C1 segment of cervical spinal cord (tissue), 14 donors: ENCODE measurements around the gene MLX.
"Not testable (repeated sequence)": the region's sequence is repeated elsewhere in the genome, so short reads cannot be mapped to it uniquely, and the experiment has no call there.

Source experiments
- DNase-seq, 14 donors: peaks; one replicate each; lab custom pipeline; 2025; lab: John Stamatoyannopoulos, UW

MLX gene

GRCh38 chr17:42578282-42578869 lies 11.5 kb downstream of the MLX start:
- peak in 11 of 14 donors; percentile 8 to 58 (median 36) for DNase-seq

GRCh38 chr17:42579794-42580551 lies 13.1 kb downstream of the MLX start:
- DNase-seq = no peak

DNA sequence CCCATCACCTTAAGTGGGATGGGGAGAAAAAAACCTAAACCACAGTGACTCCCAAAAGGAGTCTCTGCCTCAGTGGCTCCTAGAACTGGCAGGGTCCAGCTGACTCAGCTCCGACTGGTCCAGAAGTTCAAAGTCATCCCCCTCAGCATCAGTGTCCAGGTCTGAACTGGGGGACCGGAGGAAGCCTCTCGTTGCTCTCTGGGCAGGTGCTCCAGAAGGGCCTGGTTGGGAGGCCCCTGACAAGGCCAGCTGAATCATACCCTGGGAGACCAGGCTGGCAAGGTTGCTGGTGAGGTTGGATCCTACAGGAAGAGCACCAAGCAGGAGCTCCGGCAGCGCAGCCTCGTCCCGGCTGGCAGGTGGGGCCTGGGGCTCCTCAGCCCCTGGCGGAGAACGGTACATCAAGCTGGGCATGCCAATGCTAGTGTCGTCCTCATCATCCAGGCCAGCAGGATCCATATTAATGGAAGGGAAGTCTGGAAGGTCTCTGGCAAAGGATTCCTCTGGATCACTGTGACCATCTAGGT lies 14.9 kb downstream of the MLX start:
- DNase-seq = no peak

DNA sequence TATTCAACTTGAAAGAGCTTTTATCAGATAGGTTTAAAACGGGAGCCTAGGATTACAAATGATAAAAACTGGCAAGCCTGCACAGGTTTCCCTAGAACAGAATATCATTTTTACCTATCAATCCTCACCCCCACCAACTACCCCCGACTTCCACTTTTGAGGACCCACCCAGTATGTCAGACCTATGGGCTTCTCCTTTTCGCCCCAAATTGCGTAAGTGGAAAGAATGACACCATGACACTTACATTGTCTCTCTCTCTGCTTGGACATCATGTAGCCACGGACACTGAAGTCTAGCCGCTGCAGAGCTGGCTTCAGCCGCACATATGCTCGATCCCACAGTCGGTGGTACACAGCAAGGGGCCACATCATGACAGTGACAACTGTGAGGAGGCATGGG lies 18.0 kb downstream of the MLX start:
- no peak for DNase-seq

DNA sequence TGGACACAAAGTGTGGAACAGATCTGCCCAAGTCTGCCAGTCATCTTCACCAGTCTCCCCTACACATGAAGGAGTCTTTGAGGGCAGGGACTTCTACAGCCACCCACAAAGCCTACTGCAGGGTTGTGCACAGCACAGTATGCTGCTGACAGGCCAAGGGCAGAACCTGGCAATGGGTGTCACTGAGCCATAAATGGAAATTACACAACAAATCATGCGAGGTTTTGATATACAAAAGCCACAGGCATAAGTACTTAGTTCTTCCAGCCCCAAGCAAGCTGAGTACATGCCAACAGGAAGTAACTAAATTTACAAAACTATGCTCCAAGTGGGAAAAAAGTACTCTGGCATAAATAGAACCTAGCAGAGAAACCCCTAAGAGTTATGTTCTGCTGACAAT lies 18.5 kb downstream of the MLX start:
- no peak for DNase-seq

- DNase-seq = no peak
Measured at GRCh38 chr17:42586514-42587230, 19.8 kb downstream of the MLX start.

DNA sequence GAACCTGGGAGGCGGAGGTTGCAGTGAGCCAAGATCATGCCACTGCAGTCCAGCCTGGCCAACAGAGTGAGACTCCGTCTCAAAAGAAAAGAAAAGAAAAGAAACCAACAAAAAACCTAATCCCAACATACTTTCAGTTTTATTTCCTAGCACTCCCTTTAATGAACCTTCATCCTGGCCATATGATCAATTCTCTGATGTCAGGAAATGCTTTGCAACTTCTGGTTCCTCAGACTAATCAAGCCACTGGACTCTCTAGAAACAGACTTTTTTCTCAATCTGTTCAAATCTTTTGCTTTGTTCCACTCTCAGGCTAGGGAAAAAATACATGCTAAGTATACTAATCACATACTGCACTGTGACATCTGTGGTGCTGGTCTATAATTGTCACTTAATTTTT lies 24.0 kb downstream of the MLX start:
- no peak for DNase-seq

DNA sequence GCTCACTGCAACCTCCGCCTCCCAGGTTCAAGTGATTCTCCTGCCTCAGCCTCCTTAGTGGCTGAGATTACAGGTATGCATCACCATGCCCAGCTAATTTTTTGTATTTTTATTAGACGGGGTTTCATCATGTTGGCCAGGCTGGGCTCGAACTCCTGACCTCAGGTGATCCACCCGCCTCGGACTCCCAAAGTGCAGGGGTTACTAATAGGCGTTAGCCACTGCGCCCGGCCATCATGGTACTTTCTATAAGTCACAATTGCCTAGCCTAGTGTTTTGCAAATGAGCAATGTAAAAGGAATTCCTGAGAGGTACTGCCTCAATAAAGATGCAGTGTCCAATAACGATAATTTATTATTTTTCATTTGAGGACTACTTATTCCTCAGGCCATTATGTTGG lies 24.5 kb downstream of the MLX start:
- no peak for DNase-seq

DNA sequence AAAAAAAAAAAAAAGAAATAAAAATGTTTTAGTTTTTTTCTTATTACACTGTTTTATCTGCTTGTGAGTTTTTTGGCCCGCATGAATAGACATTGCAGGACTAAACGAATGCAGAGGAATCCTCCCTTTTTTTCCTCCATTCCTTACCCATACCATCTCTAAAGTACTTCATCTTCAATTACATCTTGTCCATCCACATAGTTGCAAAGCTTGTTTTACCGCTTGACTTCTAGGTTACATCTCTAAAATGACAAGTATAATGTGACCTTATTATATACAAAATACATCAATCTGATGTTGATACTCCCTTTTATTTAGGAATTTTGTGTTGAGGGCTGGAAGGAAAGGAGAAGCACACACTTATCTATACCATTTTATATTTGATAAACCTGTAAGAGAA lies 29.5 kb downstream of the MLX start:
- no peak for DNase-seq

GRCh38 chr17:42598905-42599304 lies 32.0 kb downstream of the MLX start:
- no peak for DNase-seq

DNA sequence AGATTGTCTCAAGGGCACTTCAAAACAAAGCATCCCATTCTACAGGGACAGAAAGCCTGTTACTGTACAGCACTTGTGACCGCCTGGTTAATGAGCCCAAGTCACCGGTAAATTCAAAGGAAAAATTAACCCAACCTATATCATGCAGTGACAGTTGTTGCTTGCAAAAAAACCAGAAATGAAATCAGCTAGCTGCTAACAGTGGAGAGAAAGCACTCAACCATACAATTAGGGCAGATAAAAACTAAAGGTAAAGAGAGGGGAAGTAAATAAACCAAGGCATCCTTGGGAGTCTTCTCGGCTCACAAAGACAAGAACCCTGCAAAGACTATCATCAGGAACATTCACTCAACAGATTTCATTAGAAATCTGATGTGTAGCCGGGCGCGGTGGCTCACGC lies 36.4 kb downstream of the MLX start:
- no peak for DNase-seq

- no peak for DNase-seq
Measured at GRCh38 chr17:42607769-42608168, 40.9 kb downstream of the MLX start.

- peak in 3 of 14 donors; percentile 32 to 46 (median 37) for DNase-seq
Measured at GRCh38 chr17:42608305-42609181, 41.6 kb downstream of the MLX start.

DNA sequence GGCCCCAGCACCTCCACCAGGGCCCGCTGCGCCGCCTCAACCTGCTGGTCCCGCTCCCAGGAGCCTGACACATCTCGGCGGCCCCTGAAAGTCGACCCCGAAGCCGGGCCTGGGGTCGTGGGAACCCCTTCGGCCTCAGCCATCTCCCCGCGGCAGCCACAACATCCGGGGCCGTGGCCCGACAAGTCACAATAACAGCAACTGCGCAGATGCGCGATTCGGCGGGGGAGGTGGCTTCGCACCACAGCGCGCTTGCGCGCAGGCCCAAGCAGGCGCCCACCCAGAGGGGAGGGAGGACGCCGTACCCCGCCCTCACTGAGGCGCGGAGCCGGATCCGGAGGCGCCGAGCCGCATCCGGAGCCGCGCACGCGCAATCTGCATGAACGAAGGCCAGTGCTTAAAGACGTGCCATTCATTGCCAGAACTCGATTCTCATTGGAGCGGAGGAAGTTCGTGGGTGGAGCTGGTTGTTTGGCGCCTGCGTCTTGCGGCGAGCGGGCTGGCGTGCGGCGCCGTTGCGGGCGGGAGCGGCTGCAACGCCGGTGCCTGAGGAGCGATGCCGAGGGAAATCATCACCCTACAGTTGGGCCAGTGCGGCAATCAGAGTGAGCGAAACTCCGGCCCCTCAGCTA lies 42.4 kb downstream of the MLX start, which contains the start of the genes RETREG3 and TUBG1:
RETREG3 (minus strand) TSS at position 193 of the 632 bp plus-strand sequence; CDS start at position 143, 50 bp downstream.
TUBG1 (plus strand) TSS at position 502 of the 632 bp plus-strand sequence; CDS start at position 557, 55 bp downstream.
- peak; percentile 64 to 99 (median 98) for DNase-seq

DNA sequence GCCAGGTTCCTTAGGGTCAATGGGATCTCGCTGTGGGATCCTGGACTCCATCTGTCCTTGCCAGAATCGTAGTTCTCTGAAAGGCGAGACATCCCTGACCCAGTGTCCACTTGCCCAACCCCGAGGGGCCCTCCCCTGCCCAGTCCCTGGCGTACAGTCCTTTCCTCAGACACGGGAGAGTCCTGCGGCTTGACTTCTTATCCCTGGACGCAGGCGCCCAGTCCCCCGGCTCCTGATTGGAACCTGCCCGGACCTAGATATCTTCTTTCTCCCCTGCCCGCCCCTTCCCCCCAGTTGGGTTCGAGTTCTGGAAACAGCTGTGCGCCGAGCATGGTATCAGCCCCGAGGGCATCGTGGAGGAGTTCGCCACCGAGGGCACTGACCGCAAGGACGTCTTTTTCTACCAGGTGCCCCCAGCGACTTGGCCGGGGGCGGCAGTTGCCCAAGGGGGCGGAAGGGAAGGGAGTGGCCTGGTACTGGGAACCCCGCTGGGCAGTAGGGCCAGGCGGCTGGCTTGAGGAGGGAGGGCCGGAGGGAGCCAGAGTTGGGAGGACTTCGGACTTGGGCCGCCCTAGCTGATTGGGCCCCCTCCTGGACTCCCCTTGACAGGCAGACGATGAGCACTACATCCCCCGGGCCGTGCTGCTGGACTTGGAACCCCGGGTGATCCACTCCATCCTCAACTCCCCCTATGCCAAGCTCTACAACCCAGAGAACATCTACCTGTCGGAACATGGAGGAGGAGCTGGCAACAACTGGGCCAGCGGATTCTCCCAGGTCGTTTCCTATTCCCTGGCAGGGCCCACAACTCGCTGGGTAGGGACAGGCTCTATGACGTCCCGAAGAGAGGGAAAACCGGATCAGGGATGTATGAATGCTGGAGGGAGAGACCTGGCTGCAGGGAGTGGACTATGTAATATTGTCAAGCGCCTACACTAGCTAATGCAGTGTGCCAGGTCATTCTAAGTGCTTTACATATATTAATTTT lies 43.2 kb downstream of the MLX start:
- not testable (repeated sequence) for DNase-seq

GRCh38 chr17:42612013-42612412 lies 45.1 kb downstream of the MLX start:
- no peak for DNase-seq

GRCh38 chr17:42613699-42614295 lies 46.9 kb downstream of the MLX start:
- DNase-seq = no peak

- no peak for DNase-seq
Measured at GRCh38 chr17:42617956-42618431, 51.1 kb downstream of the MLX start.
